WERI-Rb-1 (cell line): ENCODE measurements around the gene AKR1C2.
A peak's percentile ranks its signal among the peaks of the same experiment; 100 is the strongest.

ENCODE experiments used
- DNase-seq: peaks from one replicate; pipeline ENCODE4 v3.0.0-alpha.2; 2020
- H3K27ac ChIP-seq: fragments of 250-450 bp; sonication (Bioruptor Pico); 2 replicates; pipeline ENCODE4 v1.5.1; 2020; ENCODE audit warnings: mild to moderate bottlenecking, moderate library complexity
- H3K27me3 ChIP-seq: fragments of 250-450 bp; sonication (Bioruptor Pico); 2 replicates; pipeline ENCODE4 v1.5.1; 2021; ENCODE audit warnings: mild to moderate bottlenecking, low read depth, moderate library complexity; ENCODE audit not compliant: insufficient read depth, severe bottlenecking
- H3K36me3 ChIP-seq: fragments of 250-450 bp; sonication (Bioruptor Pico); 2 replicates; pipeline ENCODE4 v1.5.1; 2020; ENCODE audit warnings: mild to moderate bottlenecking, moderate library complexity
- H3K4me3 ChIP-seq: 2 replicates; pipeline ENCODE4 v1.5.1; 2011; ENCODE audit warnings: low read depth, mild to moderate bottlenecking, control low read depth, low read length
- H3K9me3 ChIP-seq: fragments of 250-450 bp; sonication (Bioruptor Pico); 2 replicates; pipeline ENCODE4 v1.5.1; 2021; ENCODE audit warnings: mild to moderate bottlenecking, moderate library complexity; ENCODE audit not compliant: severe bottlenecking
- TF ChIP-seq, protein P1 (sequence below): IDR thresholded peaks from 2 replicates; pipeline ENCODE4 v1.5.1; 2011; ENCODE audit warnings: low read depth, mild to moderate bottlenecking, control low read depth, inconsistent platforms, low read length

Gene AKR1C2

DNA sequence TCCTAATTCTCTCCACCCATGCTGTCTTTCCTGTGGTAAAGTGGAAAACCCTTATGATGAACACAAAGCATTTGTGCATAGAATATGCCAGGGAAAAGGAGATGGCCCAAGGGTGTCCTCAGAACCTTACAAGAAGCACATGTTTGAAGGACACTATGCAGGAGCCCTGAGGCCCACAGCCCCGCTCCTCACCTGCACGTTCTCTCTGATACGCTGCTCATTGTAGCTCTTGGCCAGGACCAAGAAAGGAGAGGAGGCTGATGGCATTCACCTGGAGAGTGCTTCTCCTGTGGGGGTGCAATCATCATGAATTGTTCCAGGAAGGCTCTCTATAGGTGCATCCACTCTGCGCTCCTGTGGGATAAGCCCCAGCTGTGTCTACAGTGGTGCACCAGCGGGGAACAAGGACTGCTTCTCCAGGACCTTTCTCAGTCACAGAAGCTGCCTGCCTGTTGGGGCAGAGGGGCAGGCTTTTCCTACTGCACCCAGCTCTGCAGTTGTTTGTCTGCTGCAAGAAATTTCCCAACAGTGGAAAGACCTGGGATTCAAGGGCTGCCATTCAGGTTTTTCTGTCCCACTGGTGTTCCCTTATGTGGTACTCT, 19.9 kb downstream of the AKR1C2 start:
- TF ChIP-seq, protein P1, sequence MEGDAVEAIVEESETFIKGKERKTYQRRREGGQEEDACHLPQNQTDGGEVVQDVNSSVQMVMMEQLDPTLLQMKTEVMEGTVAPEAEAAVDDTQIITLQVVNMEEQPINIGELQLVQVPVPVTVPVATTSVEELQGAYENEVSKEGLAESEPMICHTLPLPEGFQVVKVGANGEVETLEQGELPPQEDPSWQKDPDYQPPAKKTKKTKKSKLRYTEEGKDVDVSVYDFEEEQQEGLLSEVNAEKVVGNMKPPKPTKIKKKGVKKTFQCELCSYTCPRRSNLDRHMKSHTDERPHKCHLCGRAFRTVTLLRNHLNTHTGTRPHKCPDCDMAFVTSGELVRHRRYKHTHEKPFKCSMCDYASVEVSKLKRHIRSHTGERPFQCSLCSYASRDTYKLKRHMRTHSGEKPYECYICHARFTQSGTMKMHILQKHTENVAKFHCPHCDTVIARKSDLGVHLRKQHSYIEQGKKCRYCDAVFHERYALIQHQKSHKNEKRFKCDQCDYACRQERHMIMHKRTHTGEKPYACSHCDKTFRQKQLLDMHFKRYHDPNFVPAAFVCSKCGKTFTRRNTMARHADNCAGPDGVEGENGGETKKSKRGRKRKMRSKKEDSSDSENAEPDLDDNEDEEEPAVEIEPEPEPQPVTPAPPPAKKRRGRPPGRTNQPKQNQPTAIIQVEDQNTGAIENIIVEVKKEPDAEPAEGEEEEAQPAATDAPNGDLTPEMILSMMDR: no peak
- no peak overlapping the region for H3K4me3 ChIP-seq
- H3K27me3 ChIP-seq: peaks cover 5% of the 10 kb centered on the region
- no peak for DNase-seq
- H3K36me3 ChIP-seq: no peaks in the 10 kb centered on the region
- no peak overlapping the region for H3K27ac ChIP-seq
- H3K9me3 ChIP-seq: no peaks in the 10 kb centered on the region

DNA sequence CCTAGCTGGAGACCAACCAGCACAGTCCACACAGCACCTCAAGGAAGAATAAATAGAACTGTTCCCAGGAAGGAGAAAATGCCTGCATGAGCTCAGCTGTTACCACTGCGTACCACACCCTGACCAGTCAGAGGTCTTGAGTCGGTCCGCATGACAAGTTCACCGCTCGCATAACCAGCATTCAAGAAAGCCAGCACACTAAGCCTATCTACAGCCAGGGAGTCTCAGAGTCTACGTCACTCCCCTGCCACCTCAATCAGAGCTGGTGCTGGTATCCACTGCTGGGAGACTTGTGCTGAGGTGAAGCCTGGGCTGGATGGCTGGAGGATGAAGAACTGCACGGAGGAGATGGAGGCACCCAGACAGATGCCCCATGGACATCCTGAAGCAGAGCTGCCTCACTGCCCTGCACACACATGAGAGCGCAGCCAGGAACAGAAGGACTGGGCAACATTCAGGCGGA, 20.9 kb downstream of the AKR1C2 start:
- H3K27ac ChIP-seq: no peak overlapping the region
- H3K4me3 ChIP-seq: no peak overlapping the region
- peaks cover 5% of the 10 kb centered on the region for H3K27me3 ChIP-seq
- no peak for DNase-seq
- H3K36me3 ChIP-seq: no peaks in the 10 kb centered on the region
- TF ChIP-seq, protein P1: no peak
- no peaks in the 10 kb centered on the region for H3K9me3 ChIP-seq

DNA sequence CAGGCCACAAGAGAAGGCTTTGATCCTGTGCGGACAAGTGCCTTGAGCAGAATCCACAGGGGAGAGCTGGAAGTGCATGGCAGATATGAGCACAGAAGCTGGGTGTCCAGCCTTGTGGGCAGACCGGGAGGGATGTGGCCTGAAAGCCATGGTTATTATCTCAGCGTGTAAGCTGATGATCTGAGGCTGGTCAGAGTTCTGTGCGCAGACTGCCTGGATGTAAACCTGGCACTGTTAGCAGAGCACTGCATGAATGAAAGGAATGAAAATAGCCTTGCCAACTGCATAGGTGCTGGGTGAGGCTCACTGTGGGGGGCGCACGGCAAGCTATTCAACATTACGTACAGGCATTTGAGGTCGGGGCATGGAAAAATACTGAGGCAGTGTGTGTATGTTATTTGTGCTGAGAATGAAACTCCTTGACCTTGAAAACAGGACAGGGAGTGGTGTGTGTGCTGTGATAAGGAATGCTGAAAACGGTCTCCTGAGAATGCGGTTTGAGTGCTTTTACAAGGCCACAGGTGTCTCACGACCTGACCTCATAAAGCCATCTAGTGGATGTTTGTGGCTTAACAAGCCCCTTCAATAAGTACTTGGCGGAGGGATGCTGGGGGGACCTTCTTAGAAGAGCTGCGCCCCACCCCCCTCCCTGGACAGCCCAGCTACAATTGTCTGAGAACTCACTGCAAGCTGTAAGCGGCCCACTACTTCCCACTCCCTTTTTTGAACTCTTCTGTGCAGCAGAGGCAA, 21.8 kb downstream of the AKR1C2 start:
- Histone ChIP-seq H3K4me3 (no peak overlapping the region), H3K36me3 (no peaks in the 10 kb centered on the region), H3K27ac (no peak overlapping the region), H3K9me3 (no peaks in the 10 kb centered on the region), H3K27me3 (peaks cover 5% of the 10 kb centered on the region)
- peak; percentile 3 for DNase-seq
- TF ChIP-seq, protein P1: peak; percentile 30; the same call in 1 of the 2 replicates

DNA sequence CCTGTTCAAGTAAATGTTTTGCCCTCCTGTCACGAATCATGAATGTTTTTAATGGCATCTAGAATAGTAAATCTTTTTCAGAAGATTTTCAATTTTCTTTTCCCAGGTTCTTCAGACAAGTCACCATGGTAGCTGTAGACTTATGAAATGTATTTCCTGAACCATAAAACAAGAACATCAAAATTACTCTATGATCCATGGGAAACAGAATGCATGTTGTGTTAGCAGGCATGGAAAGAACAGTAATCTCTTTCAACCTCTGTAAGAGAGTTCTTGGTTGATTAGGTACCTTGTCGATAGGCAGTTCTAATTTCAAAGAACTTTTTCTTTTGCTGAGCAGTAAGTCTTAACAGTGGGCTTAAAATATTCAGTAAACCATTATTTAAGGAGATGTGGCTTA, 22.9 kb downstream of the AKR1C2 start:
- TF ChIP-seq, protein P1: no peak
- H3K27ac ChIP-seq: no peak overlapping the region
- no peaks in the 10 kb centered on the region for H3K9me3 ChIP-seq
- no peaks in the 10 kb centered on the region for H3K36me3 ChIP-seq
- peaks cover 3% of the 10 kb centered on the region for H3K27me3 ChIP-seq
- no peak for DNase-seq
- no peak overlapping the region for H3K4me3 ChIP-seq

DNA sequence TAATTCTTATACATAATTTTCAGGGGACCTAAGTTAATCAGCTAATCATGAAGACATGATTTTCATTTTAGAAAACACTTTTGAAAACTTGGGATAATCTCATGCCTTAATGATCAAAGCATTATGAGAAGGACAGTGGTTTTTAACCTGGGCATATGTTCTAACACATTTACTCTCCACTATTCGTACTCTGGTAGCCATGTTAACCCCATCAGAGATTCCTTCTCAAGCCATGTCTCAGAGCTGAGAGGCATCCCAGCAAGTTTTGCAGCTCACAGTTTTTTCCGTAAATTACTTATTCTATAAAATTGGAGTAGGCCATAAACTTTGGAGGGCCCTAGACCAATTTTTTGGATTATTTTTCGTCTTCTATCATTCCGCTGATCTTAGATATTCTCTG, 24.8 kb downstream of the AKR1C2 start:
- no peak for DNase-seq
- H3K4me3 ChIP-seq: no peak overlapping the region
- H3K27ac ChIP-seq: no peak overlapping the region
- H3K27me3 ChIP-seq: peaks cover 3% of the 10 kb centered on the region
- no peaks in the 10 kb centered on the region for H3K36me3 ChIP-seq
- TF ChIP-seq, protein P1: no peak
- no peaks in the 10 kb centered on the region for H3K9me3 ChIP-seq
